ENCODE measurements around the gene KLHDC8A. TPM values are rescaled to one million over a fixed set of nuclear protein-coding genes. Genes with fewer than 3 reads are reported as not detected.

Gene KLHDC8A
- total RNA-seq, 2 donors from 2014 or later: 0.78 to 8.6 TPM

DNA sequence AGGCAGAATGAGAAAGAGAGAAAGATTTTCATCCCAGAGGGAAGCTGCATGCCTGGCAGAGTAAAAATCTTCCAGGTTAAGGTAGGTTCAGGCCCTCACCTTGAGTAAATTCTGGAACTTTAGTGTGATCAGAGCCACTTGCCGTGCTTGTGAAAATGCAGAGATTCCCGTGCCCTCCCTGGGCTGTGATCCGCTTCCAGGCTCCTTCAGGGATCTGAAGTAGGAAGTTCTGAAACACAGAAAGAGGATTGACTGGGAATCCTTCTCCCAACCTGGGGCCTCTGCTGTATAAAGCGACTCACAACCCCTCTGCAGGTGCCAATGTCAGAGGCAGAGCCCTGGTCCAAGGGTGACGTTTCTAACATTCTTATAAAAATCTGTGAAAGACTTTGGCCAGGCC lies 61.8 kb downstream of the KLHDC8A start:
- no peaks in the 10 kb centered on the region for H3K27me3 ChIP-seq
- whole genome bisulfite sequencing, 2 donors: 77 to 86% methylated on average over 5 of the region's 5 CpGs
- no peaks in the 10 kb centered on the region for H3K9me3 ChIP-seq
- no peaks in the 10 kb centered on the region for H3K36me3 ChIP-seq (replicated peaks in 1 of 2; ENCODE audit: insufficient read depth in 1 of 2, low read depth in 2 of 2)
- H3K27ac ChIP-seq: peak overlapping the region in 3 of 4 donors; percentile 25 to 68 (median 68)
- intact Hi-C loops (cut with DNase I): no loop called here
- no peak for DNase-seq
- H3K4me3 ChIP-seq: no peak overlapping the region
- ATAC-seq: no peak
- peaks cover 16% of the 10 kb centered on the region for H3K4me1 ChIP-seq
- TF ChIP-seq CTCF (IDR thresholded peaks at IDR 0.05): no peak
- no peak for TF ChIP-seq POLR2A (IDR thresholded peaks at IDR 0.05)

DNA sequence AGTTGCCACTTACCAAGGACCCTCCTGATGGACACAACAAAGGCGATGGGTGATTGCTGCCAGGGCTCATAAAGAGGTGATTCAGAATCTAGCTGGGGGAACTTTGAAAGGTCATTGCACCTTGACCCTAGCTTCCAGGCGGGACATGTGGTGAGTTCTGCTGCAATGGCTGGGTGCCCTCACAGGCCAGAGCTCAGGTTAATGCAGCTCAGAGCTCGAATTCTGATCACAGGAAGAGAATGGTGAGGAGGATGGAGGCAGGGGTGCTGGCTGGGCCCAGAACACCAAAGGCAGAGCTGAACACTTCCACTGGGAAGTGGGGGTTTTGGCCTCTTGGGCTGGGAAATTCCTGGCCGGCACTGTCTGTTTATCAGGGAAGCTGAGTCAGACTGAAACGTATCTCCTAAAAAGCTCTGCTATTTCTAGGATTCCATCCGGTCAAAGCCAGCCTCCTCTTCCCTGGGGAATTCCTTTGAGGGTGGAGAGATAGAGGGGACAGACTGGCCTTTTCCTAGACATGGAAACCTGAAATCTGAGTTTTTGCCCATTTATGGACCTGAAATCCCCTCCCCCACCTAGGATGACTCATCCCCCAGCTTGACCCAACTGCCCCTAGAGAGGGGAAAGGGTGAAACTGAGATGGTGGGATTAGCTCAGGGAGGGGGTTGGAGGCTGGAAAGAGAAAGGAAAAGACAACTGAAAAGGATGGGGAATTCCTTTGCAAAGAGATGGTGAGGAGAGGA lies 62.4 kb downstream of the KLHDC8A start:
- DNase-seq: peak in 1 of 4 donors; percentile 51
- WGBS, 2 donors: 68 to 72% methylated on average over 6 of the region's 6 CpGs
- Histone ChIP-seq H3K9me3 (no peaks in the 10 kb centered on the region), H3K4me1 (peaks cover 16% of the 10 kb centered on the region), H3K27ac (peak overlapping the region; percentile 2 to 68 (median 46)), H3K36me3 (replicated peaks in 1 of 2; ENCODE audit: insufficient read depth in 1 of 2, low read depth in 2 of 2) (no peaks in the 10 kb centered on the region), H3K27me3 (no peaks in the 10 kb centered on the region), H3K4me3 (no peak overlapping the region)
- intact Hi-C loops (cut with DNase I): no loop called here
- TF ChIP-seq CTCF (IDR thresholded peaks at IDR 0.05) (no peak), POLR2A (IDR thresholded peaks at IDR 0.05) (no peak)
- ATAC-seq: peak; percentile 35

DNA sequence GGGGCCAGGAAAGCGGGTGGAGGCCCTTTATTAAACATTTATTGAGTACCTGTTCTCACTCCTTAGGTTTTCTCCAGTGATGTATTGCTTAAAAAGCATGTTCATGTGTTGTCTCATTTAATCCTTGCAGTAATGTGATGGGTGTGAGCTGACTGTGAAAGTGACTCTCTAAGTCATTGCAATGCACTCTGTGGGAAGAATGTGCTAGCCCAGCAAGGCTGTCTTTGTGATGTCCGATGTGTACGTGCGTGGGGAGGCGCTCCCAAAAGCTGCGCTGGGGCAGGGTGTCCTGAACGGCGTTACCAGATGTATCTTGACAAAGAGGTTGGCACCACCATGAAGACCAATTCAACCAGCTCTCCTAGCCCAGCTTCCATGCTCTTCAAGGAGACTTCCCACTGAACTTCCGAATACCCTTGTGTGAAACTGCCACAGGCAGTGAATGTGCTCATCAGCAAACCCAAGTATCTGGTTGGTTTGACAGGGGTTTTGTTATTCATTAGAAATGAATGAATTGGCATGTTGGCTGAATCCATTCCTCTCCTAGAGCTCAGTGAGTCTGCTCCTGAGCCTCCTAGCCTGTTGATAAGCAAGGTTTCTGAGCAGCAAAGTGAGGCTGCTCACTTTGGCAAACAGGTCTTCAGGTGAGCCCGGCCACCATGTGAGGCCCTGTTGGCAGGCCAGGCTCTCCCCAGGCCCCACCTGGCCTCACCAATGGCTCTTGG lies 63.2 kb downstream of the KLHDC8A start:
- Histone ChIP-seq H3K9me3 (no peaks in the 10 kb centered on the region), H3K36me3 (replicated peaks in 1 of 2; ENCODE audit: insufficient read depth in 1 of 2, low read depth in 2 of 2) (no peaks in the 10 kb centered on the region), H3K27me3 (no peaks in the 10 kb centered on the region), H3K4me3 (no peak overlapping the region), H3K27ac (peak overlapping the region in 3 of 4 donors; percentile 25 to 68 (median 68)), H3K4me1 (peaks cover 16% of the 10 kb centered on the region)
- 93 to 98% methylated on average over 8 to 10 of the region's 10 CpGs for WGBS, 2 donors
- no peak for ATAC-seq
- intact Hi-C loops (cut with DNase I): no loop called here
- no peak for DNase-seq
- no peak for TF ChIP-seq CTCF (IDR thresholded peaks at IDR 0.05)
- TF ChIP-seq POLR2A (IDR thresholded peaks at IDR 0.05): no peak

DNA sequence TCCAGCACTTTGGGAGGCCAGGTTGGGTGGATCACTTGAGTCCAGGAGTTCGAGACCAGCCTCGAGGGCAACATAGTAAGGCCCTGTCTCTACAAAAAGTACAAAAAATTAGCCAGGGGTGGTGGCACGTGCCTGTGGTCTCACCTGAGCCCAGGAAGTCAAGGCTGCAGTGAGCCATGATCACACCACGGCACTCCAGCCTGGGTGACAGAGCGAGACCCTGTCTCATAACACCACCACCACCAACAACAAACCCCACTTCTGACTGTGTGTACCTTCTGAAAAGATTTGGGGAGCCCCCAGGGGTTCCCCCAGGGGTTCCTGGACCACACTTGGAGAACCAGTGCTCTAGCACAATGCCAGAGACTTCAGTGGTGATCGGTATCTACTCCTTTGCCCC lies 65.1 kb downstream of the KLHDC8A start:
- intact Hi-C loops (cut with DNase I): no loop called here
- TF ChIP-seq POLR2A (IDR thresholded peaks at IDR 0.05) (no peak), CTCF (IDR thresholded peaks at IDR 0.05) (no peak)
- H3K9me3 ChIP-seq: no peaks in the 10 kb centered on the region
- WGBS, 2 donors: 88 to 92% methylated on average over 6 of the region's 6 CpGs
- H3K4me3 ChIP-seq: no peak overlapping the region
- no peaks in the 10 kb centered on the region for H3K27me3 ChIP-seq
- no peak overlapping the region for H3K27ac ChIP-seq
- DNase-seq (no peak), ATAC-seq (no peak)
- H3K4me1 ChIP-seq: peaks cover 16% of the 10 kb centered on the region
- no peaks in the 10 kb centered on the region for H3K36me3 ChIP-seq (replicated peaks in 1 of 2; ENCODE audit: insufficient read depth in 1 of 2, low read depth in 2 of 2)
